Measurements from ENCODE around the gene NBR1. TPM values are rescaled to one million over a fixed set of nuclear protein-coding genes. Genes with fewer than 3 reads are reported as not detected.

The NBR1 gene
- 92.8 TPM for total RNA-seq (2013)
- 10 to 100 TPM; 40.4 to 88.5 (median 64.0) TPM for polyA plus RNA-seq
- polyA minus RNA-seq: 54.7 and 88.3 TPM in 2 replicates
- total RNA-seq: 56.0 to 121 (median 102) reads per million in 11 experiments

GRCh38 chr17:43170766-43171585, at the start of gene NBR1:
Gene NBR1, plus strand, starts transcription at chr17:43171214. Its CDS starts 4,586 bp downstream, at chr17:43175800.
- Histone ChIP-seq H3K4me2 (replicated peaks; ENCODE audit: extremely low read depth, low read length, poor library complexity, severe bottlenecking) (peak within 1 kb of the TSS; percentile 93), H3K4me3 (replicated peaks in 1 of 3; ENCODE audit: low read depth in 2 of 3, low read length in 3 of 3) (peak within 1 kb of the TSS; percentile 67 to 97 (median 91)), H3K9ac (ENCODE audit: insufficient read depth, low read length, poor library complexity, severe bottlenecking) (peak within 1 kb of the TSS; percentile 91), H4K20me1 (ENCODE audit: insufficient read depth, low read length) (peaks cover 40% of the 10 kb centered on the region), H3K27ac (ENCODE audit: low read depth in 1 of 2, low read length in 2 of 2) (peak within 1 kb of the TSS; percentile 85 to 99), H3K27me3 (ENCODE audit: control insufficient read depth in 2 of 2, insufficient read depth in 2 of 2, low read length in 2 of 2) (no peaks in the 10 kb centered on the region), H3K36me3 (replicated peaks in 1 of 2; ENCODE audit: control insufficient read depth in 1 of 2, insufficient read depth in 2 of 2, low read length in 2 of 2) (peaks cover 6 to 9% of the 10 kb centered on the region in 2 donors), H3K9me3 (replicated peaks in 1 of 2; ENCODE audit: control insufficient read depth in 1 of 2, insufficient read depth in 1 of 2, low read length in 2 of 2) (no peaks in the 10 kb centered on the region), H2AFZ (ENCODE audit: insufficient read depth, low read depth, low read length, poor library complexity, severe bottlenecking) (peak within 1 kb of the TSS; percentile 78), H3K79me2 (ENCODE audit: insufficient read depth, low read length) (peaks cover 42% of the 10 kb centered on the region), H3K4me1 (ENCODE audit: control insufficient read depth in 1 of 2, insufficient read depth in 2 of 2, low read length in 2 of 2) (peaks cover 33 to 40% of the 10 kb centered on the region in 2 donors)
- intact Hi-C loops (cut with micrococcal nuclease): loop anchor here (1.0 to 10.0 kb wide), 5 partner anchors 46 to 339 kb away; partner anchors contain the start of genes BRCA1 (in 2 of the 2), PSME3 (in 1 of the 2), RND2 (in 1 of the 2) and VAT1 (in 1 of the 2)
- Mint-ChIP-seq H3K4me3 (no peak within 1 kb of the TSS), H3K36me3 (peaks cover 9 to 25% of the 10 kb centered on the region in 2 donors), H3K27ac (no peak within 1 kb of the TSS), H3K27me3 (ENCODE audit: low read depth in 3 of 3) (no peaks in the 10 kb centered on the region), H3K9me3 (no peaks in the 10 kb centered on the region), H3K4me1 (peaks cover 18% of the 10 kb centered on the region)
- TF ChIP-seq CTCF (IDR thresholded peaks at IDR 0.05): no peak
- peak; percentile 97 to 99 (median 98) for DNase-seq
- WGBS (ENCODE audit: insufficient coverage): 0% methylated on average over 23 of the region's 41 CpGs

- Histone ChIP-seq H3K27me3 (ENCODE audit: control insufficient read depth in 2 of 2, insufficient read depth in 2 of 2, low read length in 2 of 2) (no peaks in the 10 kb centered on the region), H3K4me3 (replicated peaks in 1 of 3; ENCODE audit: low read depth in 2 of 3, low read length in 3 of 3) (peak within 1 kb of the TSS; percentile 76 to 100 (median 78)), H3K4me1 (ENCODE audit: control insufficient read depth in 1 of 2, insufficient read depth in 2 of 2, low read length in 2 of 2) (peaks cover 25 to 30% of the 10 kb centered on the region in 2 donors), H4K20me1 (ENCODE audit: insufficient read depth, low read length) (no peaks in the 10 kb centered on the region), H3K36me3 (replicated peaks in 1 of 2; ENCODE audit: control insufficient read depth in 1 of 2, insufficient read depth in 2 of 2, low read length in 2 of 2) (peaks cover 3 to 6% of the 10 kb centered on the region in 2 donors), H3K9ac (ENCODE audit: insufficient read depth, low read length, poor library complexity, severe bottlenecking) (peak within 1 kb of the TSS; percentile 67), H2AFZ (ENCODE audit: insufficient read depth, low read depth, low read length, poor library complexity, severe bottlenecking) (peak within 1 kb of the TSS; percentile 88), H3K79me2 (ENCODE audit: insufficient read depth, low read length) (peaks cover 58% of the 10 kb centered on the region), H3K9me3 (replicated peaks in 1 of 2; ENCODE audit: control insufficient read depth in 1 of 2, insufficient read depth in 1 of 2, low read length in 2 of 2) (no peaks in the 10 kb centered on the region), H3K4me2 (replicated peaks; ENCODE audit: extremely low read depth, low read length, poor library complexity, severe bottlenecking) (peak within 1 kb of the TSS; percentile 99), H3K27ac (ENCODE audit: low read depth in 1 of 2, low read length in 2 of 2) (peak within 1 kb of the TSS; percentile 23 to 90)
- intact Hi-C loops (cut with micrococcal nuclease): loop anchor here (1.0 to 10.0 kb wide), 4 partner anchors 45 to 111 kb away; partner anchors contain the start of genes NBR1 (in 2 of the 2), RND2 (in 1 of the 2) and VAT1 (in 1 of the 2)
- H3K4me1 Mint-ChIP-seq: peaks cover 30% of the 10 kb centered on the region
- peaks cover 0 to 3% (median 0%) of the 10 kb centered on the region in 3 donors for H3K27me3 Mint-ChIP-seq (ENCODE audit: low read depth in 3 of 3)
- peak; percentile 96 to 99 (median 99) for DNase-seq
- peak within 1 kb of the TSS; percentile 95 to 98 (median 96) for H3K27ac Mint-ChIP-seq
- TF ChIP-seq CTCF (IDR thresholded peaks at IDR 0.05): no peak
- peaks cover 12 to 24% of the 10 kb centered on the region in 2 donors for H3K36me3 Mint-ChIP-seq
- peaks cover 0 to 2% (median 0%) of the 10 kb centered on the region in 7 donors for H3K9me3 Mint-ChIP-seq
- WGBS (ENCODE audit: insufficient coverage): 7% methylated on average over 29 of the region's 38 CpGs
- H3K4me3 Mint-ChIP-seq: peak within 1 kb of the TSS; percentile 97 to 99
Observed at GRCh38 chr17:43125133-43125966, 45.7 kb upstream of the NBR1 start, which contains the start of gene BRCA1. Gene BRCA1, minus strand, starts transcription at chr17:43125364. Its CDS starts 1,268 bp downstream, at chr17:43124096.

Measured in CD14-positive monocyte (primary cell).